ENCODE data around the gene LRRC23.

Gene LRRC23

DNA sequence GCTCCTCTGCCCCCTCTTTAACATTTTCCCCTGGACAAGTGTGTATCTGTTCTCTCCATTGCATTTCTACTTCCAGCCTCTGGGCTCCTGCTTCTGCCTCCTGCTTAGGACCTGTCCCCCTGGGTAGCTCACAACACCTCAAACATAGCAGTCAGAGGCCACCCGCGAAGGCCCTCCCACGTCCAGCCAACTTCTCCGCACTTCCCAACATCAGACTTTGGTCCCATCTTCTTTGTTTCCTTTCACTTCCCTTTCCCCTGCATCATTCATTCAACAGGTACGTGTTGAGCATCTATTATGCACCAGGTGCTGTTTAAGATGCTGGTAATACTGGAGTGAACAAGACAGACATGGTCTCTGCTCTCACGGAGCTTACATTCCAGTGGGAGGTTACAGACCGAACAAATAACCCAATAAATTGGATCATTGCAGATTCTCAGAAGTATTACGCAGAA lies 42.3 kb downstream of the LRRC23 start:
- no peak for TF ChIP-seq GATA1 (IDR thresholded peaks at IDR 0.05; ENCODE audit: low read depth, low read length)
- TF ChIP-seq POLR2A (IDR thresholded peaks at IDR 0.05; ENCODE audit: low read length), result no peak
- no peak for DNase-seq

DNA sequence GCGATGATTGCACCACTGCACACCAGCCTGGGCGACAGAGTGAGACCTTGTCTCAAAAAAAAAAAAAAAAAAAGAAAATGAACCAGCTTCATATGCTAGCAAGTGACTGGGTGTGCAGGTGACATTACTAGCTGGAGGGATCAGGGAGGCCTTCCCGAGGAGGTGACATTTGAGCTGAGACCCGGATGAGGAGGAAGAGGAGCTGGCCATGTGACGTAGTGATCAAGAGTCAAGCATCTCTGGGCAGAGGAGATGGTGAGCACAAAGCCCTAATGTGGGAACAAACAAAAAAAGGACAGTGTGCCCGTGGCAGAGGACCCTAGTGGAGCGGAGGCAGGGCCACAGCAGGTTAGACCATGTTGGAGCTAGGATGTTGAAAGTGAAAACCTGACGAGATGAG lies 43.0 kb downstream of the LRRC23 start:
- no peak for DNase-seq
- TF ChIP-seq GATA1 (IDR thresholded peaks at IDR 0.05; ENCODE audit: low read depth, low read length) (no peak), POLR2A (IDR thresholded peaks at IDR 0.05; ENCODE audit: low read length) (no peak)

DNA sequence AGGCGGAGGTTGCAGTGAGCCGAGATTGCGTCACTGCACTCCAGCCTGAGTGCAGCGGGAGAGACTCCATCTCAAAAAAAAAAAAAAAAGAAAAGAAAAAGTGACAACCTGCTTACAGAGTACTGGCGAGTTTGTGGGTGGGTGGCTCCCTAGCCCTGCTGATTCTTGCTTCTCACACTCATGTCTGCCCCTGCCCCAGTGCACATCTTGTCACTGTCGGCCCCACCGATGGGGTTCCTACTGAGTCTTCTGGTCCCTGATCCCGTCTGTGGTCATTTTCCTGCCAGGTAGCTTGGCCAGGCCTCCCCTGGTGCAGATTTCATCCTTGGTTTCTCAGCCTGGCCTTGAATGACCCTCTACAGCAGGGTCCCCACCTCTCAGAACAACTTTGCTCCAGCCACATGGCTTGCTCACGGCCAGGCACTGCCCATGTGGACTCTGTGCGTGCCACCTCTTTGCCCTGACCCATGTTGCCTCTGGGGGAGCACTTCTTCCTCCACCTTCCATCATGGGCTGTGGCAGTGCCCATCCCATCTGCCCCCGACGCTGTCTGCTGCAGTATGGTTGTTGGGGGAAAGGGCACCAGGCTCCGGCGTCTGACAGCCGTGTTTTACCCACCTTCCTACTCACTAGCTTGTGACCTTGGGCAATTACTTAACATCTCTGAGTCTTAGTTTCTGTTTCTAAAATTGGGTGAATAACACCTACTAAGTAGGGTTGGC lies 44.4 kb downstream of the LRRC23 start:
- DNase-seq, result no peak

GRCh38 chr12:6950401-6950801 lies 45.8 kb downstream of the LRRC23 start:
- peak in 1 of 2 experiments; percentile 53 for DNase-seq
- TF ChIP-seq POLR2A (IDR thresholded peaks at IDR 0.05; ENCODE audit: low read length) (no peak), GATA1 (IDR thresholded peaks at IDR 0.05; ENCODE audit: low read depth, low read length) (no peak)

More for the DNA sequence above, 44.4 kb downstream of the LRRC23 start:
- TF ChIP-seq POLR2A (IDR thresholded peaks at IDR 0.05; ENCODE audit: low read length) (no peak), GATA1 (IDR thresholded peaks at IDR 0.05; ENCODE audit: low read depth, low read length) (no peak)

- no peak for DNase-seq
- TF ChIP-seq GATA1 (IDR thresholded peaks at IDR 0.05; ENCODE audit: low read depth, low read length) (no peak), POLR2A (IDR thresholded peaks at IDR 0.05; ENCODE audit: low read length) (peak; percentile 63)
These were observed 46.4 kb downstream of the LRRC23 start, which contains the start of gene PTPN6 for GRCh38 chr12:6950811-6951540. Gene PTPN6 (plus strand): TSS chr12:6951356. CDS start chr12:6951513, 157 bp downstream.

GRCh38 chr12:6951551-6952120 lies 47.0 kb downstream of the LRRC23 start:
- no peak for DNase-seq
- TF ChIP-seq POLR2A (IDR thresholded peaks at IDR 0.05; ENCODE audit: low read length), result no peak
- TF ChIP-seq GATA1 (IDR thresholded peaks at IDR 0.05; ENCODE audit: low read depth, low read length), result no peak

DNA sequence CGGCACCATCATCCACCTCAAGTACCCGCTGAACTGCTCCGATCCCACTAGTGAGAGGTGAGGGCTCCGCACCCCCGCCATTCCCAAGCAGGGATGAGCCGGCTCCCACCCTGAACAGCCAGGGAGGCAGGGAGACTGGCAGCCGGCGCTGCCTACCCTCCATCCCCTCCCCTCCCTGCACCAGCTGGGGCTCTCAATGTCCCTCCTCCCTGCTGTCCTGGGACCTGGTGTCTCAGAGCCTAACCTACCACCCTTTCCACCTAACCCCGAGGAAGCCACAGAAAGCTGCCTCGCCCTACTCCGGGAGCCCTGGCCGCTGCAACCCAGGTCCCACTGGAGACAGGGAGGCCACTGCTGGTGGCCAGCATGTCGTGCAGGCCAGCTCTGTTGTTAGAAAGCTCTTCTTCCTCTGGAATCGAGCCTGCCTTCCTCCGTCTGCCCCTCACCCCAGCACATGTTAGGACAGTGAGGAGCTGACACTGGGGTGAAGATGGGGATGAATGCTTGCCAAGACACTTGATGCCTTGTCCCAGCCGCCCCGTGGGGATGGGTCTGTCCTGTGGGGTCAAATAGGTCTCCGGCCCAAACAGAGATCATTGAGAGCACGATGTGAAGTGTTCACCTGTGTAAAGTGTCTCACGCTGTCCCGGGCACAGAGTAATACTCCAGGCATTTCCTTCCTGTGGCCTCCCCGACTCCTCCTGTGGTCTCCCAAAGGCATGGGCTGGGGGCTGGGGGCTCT lies 47.7 kb downstream of the LRRC23 start:
- no peak for DNase-seq

GRCh38 chr12:6952863-6953441 lies 48.3 kb downstream of the LRRC23 start:
- DNase-seq, result no peak
- TF ChIP-seq GATA1 (IDR thresholded peaks at IDR 0.05; ENCODE audit: low read depth, low read length) (no peak), POLR2A (IDR thresholded peaks at IDR 0.05; ENCODE audit: low read length) (no peak)

More for the DNA sequence above, 47.7 kb downstream of the LRRC23 start:
- peak; percentile 42 for TF ChIP-seq POLR2A (IDR thresholded peaks at IDR 0.05; ENCODE audit: low read length)
- no peak for TF ChIP-seq GATA1 (IDR thresholded peaks at IDR 0.05; ENCODE audit: low read depth, low read length)

GRCh38 chr12:6953442-6954315 lies 49.1 kb downstream of the LRRC23 start:
- no peak for DNase-seq
- no peak for TF ChIP-seq GATA1 (IDR thresholded peaks at IDR 0.05; ENCODE audit: low read depth, low read length)
- peak; percentile 61 for TF ChIP-seq POLR2A (IDR thresholded peaks at IDR 0.05; ENCODE audit: low read length)

DNA sequence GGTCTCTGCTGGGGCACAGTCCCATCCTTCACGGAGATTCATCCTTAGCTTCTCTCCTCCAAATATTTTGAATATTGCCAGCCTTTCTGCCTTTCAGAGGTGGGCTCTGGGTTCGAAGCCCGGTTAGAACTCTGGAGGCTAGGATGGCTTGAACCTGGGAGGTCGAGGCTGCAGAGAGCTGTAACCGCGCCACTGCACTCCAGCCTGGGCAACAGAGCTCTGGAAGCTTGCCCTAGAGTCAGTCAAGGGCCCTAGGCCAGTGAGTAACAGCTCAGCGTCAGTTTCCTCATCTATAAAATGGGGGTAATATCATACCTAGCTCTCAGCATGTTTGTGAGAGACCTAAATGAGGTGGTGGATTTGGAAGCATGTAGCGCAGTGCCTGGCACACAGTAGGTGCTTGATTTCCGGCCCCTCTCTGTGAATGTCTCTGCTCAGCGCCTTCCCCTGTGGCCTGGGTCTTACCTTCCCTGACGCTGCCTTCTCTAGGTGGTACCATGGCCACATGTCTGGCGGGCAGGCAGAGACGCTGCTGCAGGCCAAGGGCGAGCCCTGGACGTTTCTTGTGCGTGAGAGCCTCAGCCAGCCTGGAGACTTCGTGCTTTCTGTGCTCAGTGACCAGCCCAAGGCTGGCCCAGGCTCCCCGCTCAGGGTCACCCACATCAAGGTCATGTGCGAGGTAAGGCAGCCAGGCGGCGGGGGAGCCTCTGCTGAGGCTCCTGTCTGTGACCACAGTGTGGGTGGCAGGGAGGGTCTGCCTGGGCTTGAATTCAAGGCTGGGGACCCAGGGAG lies 49.9 kb downstream of the LRRC23 start:
- no peak for DNase-seq

GRCh38 chr12:6955108-6956020 lies 50.7 kb downstream of the LRRC23 start:
- no peak for DNase-seq
- TF ChIP-seq POLR2A (IDR thresholded peaks at IDR 0.05; ENCODE audit: low read length) (no peak), GATA1 (IDR thresholded peaks at IDR 0.05; ENCODE audit: low read depth, low read length) (no peak)

More for the DNA sequence above, 49.9 kb downstream of the LRRC23 start:
- TF ChIP-seq GATA1 (IDR thresholded peaks at IDR 0.05; ENCODE audit: low read depth, low read length) (no peak), POLR2A (IDR thresholded peaks at IDR 0.05; ENCODE audit: low read length) (no peak)
